HG02970 (cell line): ENCODE results near the gene ZDHHC8.

ENCODE experiments used
- ATAC-seq: cut with Tn5 transposase; IDR thresholded peaks from one replicate; pipeline ENCODE4 v1.9.1; 2021; ENCODE audit warnings: mild to moderate bottlenecking, moderate library complexity, moderate number of reproducible peaks; ENCODE audit not compliant: unreplicated experiment, low FRiP score

ZDHHC8 gene

DNA sequence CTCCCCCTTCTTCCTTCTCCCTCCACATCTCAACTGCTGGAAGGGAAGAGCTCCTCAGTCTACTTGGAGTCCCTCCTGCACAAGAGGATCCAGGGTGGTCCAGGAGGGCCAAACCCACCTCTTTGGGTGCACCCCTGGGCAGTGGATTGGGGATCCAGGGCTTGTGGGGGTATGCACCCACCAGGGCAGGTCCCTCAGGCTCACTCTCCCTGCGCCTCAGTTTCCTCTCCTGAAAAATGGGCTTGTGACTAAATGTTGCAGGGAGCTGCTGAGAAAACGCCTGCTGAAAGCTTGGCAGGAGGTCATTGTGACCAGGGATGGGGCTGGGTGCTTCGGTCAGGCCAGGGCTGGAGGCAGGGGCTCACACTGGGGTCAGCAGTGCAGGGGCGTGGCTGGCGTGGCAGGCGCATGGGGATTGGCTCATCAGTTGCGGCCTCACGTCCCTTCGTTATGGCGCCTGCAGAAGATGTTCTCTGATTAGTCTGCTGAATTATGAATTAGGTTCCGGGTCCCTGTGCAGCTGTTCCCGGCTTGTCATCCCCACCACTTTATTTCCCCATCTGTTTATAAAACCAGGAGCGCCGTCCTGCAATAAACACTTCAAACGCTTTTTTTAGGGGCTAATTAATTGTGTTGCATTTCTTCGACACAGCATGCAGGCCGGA is 44.9 kb downstream of the ZDHHC8 start:
- ATAC-seq: no peak

DNA sequence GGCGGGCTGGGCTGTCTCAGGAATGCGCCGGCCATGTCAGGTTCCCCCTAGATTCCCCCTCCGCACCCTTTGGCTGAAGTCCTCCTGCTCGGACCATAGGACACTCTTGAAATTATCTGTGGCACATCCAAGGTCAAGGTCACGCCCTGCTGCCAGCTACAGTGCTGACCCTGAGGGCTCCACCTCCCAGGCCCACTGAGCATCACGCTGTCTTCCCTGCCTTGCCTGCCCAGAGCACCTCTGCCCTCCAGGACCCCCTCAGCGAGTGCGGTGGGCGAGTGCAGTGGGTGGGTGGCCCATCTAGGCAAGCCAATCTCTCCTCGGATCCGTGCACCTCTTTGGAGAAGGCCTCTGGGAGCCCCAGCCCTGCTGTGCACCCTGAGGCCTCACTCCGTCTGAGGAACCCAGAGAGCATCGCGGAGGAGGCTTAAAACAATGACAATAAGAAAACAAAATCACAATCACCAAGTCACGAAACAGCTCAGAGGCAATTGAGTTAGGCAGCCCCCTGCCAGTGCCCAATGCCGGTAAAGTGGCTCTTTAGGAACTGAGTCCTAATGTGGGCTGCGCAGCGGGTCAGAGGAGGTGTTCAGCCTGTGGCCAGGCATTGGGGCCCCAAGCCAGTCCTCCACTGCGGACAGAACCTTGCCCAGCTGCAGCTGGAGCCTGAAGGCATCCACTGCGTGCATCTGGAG is 45.8 kb downstream of the ZDHHC8 start:
- ATAC-seq: no peak

DNA sequence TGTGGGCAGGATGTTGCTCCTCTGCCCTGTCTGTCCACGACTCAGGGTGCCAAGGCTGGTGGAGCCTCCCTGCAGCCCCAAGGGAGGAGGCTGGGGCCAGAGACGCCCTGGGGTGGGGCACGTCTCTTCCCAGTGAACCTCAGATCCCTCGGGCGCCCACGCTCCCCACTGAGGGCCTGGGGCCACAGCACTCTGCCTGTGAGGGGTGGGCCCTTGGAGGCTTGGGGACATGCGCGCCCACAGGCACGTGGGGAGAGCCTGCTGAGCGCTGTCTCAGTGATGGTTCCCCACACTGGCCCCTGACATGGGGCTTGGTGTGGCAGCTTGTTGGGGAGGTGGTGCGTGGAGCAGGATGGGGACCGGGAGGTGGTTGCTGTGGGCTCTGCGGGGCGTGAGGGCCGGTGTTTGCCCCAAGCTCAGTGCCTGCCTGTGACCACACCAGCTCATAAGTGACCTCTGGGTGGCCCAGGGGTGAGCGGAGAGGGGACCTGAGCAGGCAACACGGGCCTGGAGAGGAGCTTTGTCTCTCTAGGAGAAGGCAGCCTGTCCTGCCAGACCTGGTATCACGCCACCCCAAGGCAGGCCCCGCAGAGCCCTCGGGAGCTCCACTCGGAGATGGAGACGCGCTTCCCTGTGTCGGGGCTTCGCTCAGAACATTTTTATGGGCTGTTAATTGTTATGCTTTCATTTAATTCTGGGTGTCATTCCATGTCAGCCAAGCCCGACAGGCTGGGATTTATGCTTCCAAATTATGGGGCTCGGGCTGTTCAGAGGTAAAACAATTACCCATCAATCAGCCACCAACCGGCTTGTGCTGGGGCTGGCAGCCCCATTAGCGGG is 46.7 kb downstream of the ZDHHC8 start:
- no peak for ATAC-seq

DNA sequence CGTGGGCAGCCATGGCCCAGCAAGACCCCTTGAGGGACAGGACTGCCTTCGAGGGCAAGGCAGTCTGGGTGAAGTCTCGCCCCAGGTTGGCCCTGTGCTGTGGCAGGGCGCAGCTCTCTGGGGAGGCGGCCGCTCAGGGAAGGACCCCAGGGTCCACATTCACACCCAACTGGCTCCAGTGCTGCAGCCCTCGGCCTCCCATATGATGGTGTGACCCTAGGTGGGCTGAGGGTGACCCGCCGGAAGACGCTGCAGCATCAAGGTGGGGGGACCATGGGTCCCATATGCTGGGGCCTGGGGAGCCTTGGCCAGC is 47.3 kb downstream of the ZDHHC8 start:
- no peak for ATAC-seq

DNA sequence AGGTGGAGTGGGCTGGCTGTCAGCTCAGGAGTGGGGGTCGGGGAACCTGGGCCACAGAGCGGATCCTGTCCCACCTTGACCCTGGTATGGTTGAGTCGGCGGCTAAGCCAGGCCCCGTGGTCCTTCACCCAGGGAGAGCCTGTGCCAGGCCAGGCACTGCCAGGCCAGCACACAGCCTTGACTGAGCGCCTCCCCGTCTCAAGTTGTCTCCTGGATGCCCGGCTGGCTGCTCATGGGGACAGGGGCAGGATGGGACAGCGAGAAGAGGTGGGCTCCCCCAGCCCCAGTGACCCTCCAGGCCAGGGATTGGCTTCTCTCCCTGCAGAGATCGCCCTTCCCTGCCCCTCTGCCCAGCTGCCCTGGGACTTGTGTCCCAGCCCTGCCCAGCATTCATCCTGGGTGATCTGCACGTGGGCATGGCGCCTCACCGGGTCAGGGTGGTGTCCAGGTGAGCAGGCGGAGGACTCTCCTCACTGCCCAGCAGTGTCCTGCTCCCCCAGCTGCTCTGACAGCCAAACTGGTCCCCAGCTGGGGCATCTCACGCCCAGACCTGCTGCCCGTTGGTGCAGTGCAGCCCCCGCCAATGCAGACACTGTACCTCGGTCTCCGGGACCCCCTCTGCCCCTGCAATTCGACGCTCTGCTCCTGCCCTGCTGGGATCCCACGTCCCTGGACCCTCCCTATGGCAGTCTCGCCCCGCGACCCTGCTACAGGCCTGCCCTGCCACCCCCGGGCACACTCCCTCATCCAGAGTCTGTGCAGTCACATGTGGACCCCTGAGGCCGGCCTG is 48.0 kb downstream of the ZDHHC8 start:
- no peak for ATAC-seq

DNA sequence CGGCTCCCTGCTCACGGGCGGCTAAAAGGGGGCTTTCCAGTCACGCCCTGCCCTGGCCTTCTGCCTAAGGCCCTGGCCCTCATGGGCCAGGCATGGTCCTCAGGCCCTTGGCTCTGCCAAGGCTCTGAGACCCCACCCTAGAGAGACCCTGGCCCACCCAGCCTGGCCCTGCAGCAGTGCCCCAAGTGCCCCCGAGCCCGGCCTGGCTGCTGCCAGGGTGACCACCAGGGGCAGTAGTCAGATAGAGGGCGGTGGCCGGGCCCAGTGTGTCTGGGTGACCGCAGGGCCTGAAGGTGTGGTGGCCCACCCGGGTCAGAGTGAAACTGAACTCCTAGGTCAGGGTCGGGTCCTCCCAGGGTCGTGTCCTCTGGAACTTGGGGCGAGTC is 48.6 kb downstream of the ZDHHC8 start:
- no peak for ATAC-seq

DNA sequence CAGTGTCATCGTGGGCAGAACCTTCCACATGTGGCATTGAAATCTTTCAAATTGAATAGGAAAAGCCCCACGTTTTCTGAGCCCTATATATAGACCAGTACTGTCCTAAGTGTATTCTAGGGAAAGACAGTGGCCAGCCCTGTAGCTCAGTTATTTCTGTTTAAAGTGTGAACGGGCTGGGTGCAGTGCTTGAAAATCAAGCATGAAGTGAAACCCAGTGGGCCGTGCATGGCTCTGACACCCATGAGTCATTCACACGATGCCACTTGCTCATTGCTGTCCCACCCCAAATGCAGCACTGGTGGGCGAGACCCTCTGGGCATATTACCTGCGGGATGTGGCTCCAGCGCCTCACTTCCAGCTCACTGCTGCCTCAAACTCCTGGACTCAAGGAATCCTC is 49.0 kb downstream of the ZDHHC8 start:
- no peak for ATAC-seq

DNA sequence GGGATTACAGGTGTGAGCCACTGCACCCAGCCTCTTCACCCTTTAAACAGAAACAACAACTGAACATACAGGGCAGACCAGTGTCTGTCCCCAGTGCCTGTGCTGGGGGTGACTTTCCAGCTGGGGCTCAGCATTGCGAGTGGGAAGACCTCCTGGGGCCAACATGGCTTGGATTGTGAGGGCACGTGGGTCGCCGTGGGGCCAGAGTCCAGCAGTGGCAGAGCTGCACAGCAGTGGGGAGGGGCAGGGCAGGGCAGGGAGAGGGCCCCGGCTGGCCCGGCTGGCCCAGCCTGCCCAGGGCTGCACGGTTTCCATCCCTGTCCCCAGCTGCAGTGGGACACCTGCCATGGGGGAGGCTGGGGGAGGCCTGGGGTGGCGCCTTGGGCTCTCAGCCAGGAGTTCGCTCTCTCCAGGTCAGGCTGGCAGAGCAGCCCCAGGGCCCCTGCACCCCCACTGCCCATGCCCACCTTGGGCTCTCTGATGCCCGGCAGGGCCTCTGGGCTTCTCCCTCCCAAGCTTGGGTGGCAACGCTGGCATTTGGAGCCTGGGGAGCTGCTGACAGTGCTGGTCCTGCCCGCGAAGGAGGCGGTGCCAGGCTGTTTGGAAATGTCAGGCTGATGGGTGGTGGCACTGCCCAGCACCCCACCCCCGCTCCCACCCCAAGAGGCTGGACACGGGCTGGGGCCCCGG is 49.7 kb downstream of the ZDHHC8 start:
- no peak for ATAC-seq

DNA sequence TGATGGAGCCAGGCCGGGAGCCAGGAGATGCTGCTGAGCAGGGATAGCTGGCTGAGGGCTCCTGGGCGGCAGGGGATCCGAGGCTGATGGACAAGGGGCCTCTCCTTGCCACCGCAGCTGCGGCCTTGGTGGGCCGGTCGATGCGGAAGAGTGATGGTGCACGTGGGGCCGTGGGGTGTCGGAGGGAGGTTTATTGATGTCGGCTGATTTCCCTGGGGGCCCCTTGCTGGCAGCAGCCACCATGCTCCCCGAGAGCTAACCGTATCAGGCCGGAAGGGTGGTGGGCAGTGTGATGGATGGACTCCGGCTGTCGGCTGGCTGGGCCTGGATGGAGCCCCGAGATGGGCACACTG is 50.3 kb downstream of the ZDHHC8 start:
- no peak for ATAC-seq

DNA sequence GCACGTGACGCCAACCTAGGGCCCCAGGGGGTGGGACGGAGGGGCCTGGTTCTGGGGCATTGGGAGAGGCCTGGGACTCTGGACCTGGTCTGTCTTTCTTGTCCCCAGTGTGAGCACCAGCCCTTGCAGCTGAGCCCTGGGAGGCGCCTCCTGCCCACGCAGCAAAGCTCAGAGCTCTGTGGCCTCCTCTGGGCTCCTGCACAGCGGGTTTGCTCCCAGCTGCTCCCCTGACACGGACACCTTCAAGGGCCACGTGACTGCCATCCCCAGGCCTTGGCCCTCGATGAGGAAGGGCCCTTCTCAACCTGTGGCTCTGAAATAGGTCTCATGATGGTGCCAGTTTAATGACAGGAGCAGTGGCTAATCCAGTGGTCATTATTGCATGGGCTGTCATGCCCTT is 50.8 kb downstream of the ZDHHC8 start:
- ATAC-seq: no peak

DNA sequence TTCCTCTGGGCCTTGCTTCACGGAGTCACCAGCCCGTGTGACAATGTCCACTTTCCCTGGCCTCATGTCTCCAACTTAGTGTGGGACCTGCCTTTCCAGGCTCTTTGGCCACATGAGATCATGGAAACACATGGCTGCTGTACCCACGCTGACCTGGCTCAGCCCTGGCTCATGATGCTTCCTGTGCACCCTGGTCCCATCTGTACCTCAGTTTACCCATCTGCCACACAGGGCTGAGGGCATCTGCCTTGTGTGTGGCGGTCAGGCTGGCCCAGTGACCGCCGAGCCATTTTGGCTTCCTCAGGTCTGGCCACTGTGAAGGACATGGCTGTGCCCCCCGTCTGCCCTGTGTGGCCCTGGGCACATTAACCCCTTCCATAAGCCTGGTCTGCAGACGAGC is 51.5 kb downstream of the ZDHHC8 start:
- no peak for ATAC-seq

DNA sequence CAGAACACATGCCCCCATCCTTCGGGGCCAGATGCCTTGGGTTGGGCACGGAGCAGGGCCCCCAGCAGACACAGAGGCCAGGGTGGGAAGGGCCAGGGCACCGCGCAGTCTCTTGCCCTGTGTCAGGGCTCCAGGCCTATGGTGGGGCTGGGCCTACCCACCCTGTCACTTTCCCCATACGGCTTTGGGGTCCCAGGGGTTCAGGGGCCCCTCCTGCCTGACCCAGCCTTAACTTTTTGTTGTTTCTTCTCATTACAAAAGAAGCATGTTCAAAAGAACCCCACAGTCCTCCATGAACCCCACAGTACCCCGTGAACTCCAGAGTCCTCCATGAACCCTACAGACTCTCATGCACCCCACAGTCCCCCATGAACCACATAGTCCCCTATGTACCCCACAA is 52.2 kb downstream of the ZDHHC8 start:
- ATAC-seq: no peak

DNA sequence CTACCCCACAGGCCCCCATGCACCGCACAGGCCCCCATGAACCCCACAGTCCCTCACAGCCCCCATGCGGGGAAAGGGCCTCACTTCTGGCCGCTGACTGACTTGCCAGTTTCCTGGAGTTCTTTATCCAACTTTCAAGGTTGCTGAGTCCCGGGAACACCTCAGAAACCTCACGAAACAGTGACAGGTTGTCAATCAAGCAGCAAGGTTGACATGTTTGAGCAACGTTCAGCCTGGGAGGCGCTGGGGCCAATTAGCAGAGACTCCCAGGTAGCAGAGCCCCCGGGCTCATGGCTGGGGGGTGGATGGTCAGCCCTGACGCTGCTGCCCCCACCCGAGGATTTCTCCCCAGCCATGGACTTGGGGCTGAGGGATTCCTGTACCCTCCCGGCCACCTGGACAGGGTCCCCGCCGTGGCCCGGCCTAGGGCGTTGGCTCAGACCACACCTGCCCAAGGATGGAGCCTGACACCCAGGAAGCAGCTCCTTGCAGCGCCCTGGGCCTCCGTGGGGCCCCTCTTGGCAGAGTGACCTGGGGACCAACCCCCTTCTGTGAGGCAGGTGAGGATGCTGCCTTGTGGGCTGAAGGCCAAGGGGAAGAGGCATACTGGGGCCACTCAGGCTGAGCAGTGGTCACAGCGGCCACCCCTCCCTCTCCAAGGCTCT is 53.0 kb downstream of the ZDHHC8 start:
- ATAC-seq: no peak

DNA sequence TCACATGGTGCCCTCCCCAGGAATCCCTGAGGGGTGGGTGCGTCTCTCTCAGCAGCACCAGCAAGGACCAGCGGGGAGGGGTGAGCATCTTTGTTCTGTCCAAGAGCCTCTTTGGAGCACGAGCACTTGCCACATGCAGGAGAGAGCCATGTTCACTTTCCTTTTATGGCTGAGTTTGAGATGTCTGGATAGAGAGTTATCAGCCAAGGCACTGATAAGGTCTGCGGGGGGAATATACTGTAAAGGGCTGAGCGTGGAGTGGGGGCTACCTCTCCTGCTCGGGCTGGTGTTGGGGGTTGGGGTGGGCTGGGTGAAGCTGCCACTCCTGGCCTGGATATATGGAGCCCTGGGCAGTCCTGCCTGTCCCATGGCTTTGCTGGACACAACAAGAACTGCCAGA is 54.1 kb downstream of the ZDHHC8 start:
- ATAC-seq: no peak

DNA sequence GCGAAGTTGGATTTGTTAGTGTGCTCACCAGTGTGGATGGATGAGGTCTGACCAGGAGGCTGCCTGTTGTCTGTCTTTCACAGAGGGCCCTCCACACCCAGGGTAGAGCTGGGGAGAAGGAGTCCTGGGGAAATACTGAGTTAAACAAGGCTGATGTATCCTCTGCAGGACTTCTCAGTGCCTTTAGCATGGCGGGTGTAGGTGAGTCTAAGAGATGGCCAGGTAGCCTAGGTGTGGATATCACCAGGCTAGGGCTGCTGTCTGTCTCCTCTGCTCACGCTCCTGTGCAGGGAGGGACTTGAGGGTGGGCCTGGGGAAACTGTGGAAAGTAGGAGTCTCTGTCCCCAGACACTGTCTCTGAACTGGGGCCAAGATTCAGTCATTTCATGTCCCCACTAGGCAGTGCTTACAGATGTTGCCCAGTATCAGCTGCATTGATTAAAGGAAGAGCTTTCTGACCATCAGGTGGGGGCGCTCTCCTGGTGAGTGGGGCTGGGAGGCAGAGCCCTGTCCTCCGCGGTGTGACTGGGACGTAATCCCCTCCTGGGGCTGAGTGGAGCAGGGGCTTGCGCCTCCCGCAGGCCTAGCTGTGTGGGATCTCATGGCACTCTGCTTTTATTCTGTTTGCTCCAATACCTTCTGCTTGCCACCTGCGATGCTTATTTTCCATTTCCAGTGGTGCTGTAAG is 54.7 kb downstream of the ZDHHC8 start:
- ATAC-seq: no peak

DNA sequence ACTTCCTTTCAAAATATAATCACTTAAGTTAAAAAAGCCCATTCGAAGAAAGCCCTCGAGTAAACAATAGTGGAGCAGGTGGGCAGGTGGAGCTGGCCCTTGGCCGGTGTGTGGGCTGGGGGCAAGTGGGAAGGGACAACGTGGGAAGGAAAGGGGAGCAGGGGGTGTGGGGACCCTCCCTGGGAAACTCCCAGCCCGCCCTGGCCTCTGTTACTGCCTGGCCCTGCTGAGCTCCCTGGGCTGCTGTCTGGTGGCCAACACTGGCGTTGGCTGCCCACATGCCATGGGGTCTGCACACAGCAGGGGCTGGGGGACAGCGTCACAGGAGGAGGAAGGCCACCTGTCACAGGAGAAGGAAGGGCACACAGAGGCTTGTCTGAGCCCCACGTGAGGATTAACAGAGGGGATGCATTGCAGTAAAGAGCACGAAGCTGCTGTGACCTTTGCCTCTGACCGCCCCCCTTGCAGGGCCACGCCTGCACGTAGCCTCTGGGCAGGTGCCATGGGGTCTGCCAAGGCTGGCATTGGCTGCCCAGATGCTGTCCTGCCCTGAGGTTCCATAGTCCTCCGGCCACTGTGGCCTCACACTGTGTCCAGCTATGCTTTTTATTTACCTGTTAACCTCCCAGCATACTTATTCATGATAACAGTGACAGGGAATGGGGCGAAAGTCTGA is 55.4 kb downstream of the ZDHHC8 start:
- no peak for ATAC-seq

DNA sequence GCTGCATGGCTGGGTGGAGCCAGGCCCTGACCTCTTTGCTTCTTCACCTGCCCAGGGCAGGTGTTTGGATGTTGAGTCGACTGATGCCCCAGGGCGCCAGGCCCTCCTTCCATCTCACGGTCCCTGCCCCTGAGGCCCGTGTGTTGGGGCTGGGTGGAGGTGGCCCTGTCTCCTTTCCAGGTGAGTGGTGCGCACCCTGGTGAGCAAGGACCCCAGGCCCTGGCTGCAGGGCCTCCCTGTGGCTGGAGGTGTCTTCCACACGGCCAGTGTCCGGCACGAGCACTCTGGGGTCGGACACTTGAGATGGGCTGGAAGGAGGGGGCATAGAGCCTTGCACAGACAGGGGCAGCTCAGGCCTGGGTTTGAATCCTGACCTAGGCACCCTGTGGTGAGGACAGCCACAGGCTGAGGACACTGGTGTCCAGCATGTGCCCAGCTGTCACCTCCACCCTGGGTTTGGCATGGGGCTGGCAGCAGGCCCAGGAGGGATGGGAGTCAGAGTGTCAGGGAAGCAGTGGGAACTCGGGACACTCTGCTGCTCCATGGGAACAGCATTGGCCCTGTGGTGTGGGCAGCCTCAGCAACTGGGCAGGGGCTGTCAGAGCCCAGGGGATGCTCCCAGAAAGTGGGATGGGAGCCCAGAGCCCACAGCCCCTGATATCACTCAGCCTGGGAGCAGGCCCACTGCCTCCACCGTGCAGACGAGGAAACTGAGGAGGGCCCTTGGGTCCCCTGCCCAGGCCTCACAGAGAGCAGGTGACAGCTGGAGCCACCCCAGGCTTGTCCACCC is 56.4 kb downstream of the ZDHHC8 start:
- ATAC-seq: no peak

DNA sequence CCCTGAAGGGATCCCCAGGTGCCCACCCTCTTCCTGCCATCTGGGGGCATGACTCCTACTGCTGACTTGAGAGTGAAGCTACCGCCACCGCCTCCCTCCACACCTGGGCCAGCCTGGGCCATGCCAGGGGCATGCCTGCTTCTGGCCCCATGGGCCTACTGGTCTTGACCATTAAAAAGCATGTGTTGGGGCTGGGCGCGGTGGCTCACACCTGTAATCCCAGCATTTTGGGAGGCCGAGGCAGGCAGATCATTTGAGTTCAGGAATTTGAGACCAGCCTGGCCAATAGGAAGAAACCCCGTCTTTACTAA is 56.9 kb downstream of the ZDHHC8 start:
- no peak for ATAC-seq
